ENCODE data around the gene ITGA1.

GRCh38 chr5:52769061-52769460 lies 18.7 kb upstream of the ITGA1 start:
- TF ChIP-seq CTCF (IDR thresholded peaks at IDR 0.05; ENCODE audit: low read depth, low read length, missing input control) (no peak), TAF1 (conservative IDR thresholded peaks at IDR 0.05) (no peak), MAX (IDR thresholded peaks at IDR 0.05) (no peak), GABPA (IDR thresholded peaks at IDR 0.05 in 1 of 2, conservative IDR thresholded peaks at IDR 0.05 in 1 of 2) (no peak), RAD21 (IDR thresholded peaks at IDR 0.05) (no peak), JUND (IDR thresholded peaks at IDR 0.05) (no peak), RXRA (IDR thresholded peaks at IDR 0.05) (no peak), YY1 (IDR thresholded peaks at IDR 0.05) (no peak), EGR1 (IDR thresholded peaks at IDR 0.05; ENCODE audit: low read depth in 2 of 2) (no peak), SP1 (IDR thresholded peaks at IDR 0.05) (no peak)
- TF ChIP-seq, protein P1, sequence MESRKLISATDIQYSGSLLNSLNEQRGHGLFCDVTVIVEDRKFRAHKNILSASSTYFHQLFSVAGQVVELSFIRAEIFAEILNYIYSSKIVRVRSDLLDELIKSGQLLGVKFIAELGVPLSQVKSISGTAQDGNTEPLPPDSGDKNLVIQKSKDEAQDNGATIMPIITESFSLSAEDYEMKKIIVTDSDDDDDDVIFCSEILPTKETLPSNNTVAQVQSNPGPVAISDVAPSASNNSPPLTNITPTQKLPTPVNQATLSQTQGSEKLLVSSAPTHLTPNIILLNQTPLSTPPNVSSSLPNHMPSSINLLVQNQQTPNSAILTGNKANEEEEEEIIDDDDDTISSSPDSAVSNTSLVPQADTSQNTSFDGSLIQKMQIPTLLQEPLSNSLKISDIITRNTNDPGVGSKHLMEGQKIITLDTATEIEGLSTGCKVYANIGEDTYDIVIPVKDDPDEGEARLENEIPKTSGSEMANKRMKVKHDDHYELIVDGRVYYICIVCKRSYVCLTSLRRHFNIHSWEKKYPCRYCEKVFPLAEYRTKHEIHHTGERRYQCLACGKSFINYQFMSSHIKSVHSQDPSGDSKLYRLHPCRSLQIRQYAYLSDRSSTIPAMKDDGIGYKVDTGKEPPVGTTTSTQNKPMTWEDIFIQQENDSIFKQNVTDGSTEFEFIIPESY (IDR thresholded peaks at IDR 0.05), result no peak
- TF ChIP-seq, protein P2, sequence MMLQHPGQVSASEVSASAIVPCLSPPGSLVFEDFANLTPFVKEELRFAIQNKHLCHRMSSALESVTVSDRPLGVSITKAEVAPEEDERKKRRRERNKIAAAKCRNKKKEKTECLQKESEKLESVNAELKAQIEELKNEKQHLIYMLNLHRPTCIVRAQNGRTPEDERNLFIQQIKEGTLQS (IDR thresholded peaks at IDR 0.05), result no peak
- TF ChIP-seq, protein P3, sequence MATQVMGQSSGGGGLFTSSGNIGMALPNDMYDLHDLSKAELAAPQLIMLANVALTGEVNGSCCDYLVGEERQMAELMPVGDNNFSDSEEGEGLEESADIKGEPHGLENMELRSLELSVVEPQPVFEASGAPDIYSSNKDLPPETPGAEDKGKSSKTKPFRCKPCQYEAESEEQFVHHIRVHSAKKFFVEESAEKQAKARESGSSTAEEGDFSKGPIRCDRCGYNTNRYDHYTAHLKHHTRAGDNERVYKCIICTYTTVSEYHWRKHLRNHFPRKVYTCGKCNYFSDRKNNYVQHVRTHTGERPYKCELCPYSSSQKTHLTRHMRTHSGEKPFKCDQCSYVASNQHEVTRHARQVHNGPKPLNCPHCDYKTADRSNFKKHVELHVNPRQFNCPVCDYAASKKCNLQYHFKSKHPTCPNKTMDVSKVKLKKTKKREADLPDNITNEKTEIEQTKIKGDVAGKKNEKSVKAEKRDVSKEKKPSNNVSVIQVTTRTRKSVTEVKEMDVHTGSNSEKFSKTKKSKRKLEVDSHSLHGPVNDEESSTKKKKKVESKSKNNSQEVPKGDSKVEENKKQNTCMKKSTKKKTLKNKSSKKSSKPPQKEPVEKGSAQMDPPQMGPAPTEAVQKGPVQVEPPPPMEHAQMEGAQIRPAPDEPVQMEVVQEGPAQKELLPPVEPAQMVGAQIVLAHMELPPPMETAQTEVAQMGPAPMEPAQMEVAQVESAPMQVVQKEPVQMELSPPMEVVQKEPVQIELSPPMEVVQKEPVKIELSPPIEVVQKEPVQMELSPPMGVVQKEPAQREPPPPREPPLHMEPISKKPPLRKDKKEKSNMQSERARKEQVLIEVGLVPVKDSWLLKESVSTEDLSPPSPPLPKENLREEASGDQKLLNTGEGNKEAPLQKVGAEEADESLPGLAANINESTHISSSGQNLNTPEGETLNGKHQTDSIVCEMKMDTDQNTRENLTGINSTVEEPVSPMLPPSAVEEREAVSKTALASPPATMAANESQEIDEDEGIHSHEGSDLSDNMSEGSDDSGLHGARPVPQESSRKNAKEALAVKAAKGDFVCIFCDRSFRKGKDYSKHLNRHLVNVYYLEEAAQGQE (IDR thresholded peaks at IDR 0.05), result no peak

All from liver (tissue), 3 donors.